NCI-H1436 treated with DMSO at 0.1 percent for 48 hours (cell line): ENCODE results near the gene DAZ1.
"Not testable (repeated sequence)": the region's sequence is repeated elsewhere in the genome, so short reads cannot be mapped to it uniquely, and the experiment has no call there.

Source experiments
- DNase-seq: peaks from one replicate; lab custom pipeline; 2025; lab: John Stamatoyannopoulos, UW

DAZ1 gene, protein sequence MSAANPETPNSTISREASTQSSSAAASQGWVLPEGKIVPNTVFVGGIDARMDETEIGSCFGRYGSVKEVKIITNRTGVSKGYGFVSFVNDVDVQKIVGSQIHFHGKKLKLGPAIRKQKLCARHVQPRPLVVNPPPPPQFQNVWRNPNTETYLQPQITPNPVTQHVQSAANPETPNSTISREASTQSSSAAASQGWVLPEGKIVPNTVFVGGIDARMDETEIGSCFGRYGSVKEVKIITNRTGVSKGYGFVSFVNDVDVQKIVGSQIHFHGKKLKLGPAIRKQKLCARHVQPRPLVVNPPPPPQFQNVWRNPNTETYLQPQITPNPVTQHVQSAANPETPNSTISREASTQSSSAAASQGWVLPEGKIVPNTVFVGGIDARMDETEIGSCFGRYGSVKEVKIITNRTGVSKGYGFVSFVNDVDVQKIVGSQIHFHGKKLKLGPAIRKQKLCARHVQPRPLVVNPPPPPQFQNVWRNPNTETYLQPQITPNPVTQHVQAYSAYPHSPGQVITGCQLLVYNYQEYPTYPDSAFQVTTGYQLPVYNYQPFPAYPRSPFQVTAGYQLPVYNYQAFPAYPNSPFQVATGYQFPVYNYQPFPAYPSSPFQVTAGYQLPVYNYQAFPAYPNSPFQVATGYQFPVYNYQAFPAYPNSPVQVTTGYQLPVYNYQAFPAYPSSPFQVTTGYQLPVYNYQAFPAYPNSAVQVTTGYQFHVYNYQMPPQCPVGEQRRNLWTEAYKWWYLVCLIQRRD

GRCh38 chrY:23198908-23199307, at the start of gene DAZ1:
Gene DAZ1, minus strand, starts transcription at chrY:23199008. Its CDS starts 208 bp downstream, at chrY:23198800.
- not testable (repeated sequence) for DNase-seq

- DNase-seq = not testable (repeated sequence)
Measured at GRCh38 chrY:23219233-23219632, 20.4 kb upstream of the DAZ1 start, which contains the start of gene DAZ2. Gene DAZ2, plus strand, starts transcription at chrY:23219533. Its CDS starts 208 bp downstream, at chrY:23219741.

DNA sequence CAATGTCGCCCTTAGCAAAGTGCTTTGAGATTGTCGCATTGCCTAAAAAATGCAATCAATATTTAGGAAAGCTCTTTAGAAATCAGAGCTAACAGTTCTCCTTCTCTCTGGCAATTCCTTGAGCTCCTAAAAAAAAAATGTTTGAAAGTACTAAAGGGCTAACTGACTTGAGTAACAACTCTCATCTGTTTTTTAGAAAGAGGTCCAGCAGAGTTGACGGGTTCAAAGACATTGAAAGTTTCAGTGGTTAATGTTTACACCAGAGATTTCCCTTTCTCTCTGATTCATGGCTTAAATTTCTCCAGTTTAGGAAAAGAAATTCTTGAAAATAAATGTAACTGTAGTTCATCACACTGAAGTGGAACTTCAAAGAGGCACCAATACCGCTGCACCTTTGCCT, 11.9 kb upstream of the DAZ1 start:
- not testable (repeated sequence) for DNase-seq

- not testable (repeated sequence) for DNase-seq
Measured at GRCh38 chrY:23209802-23210495, 11.1 kb upstream of the DAZ1 start.

DNA sequence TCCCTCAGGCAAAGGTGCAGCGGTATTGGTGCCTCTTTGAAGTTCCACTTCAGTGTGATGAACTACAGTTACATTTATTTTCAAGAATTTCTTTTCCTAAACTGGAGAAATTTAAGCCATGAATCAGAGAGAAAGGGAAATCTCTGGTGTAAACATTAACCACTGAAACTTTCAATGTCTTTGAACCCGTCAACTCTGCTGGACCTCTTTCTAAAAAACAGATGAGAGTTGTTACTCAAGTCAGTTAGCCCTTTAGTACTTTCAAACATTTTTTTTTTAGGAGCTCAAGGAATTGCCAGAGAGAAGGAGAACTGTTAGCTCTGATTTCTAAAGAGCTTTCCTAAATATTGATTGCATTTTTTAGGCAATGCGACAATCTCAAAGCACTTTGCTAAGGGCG, 8.6 kb upstream of the DAZ1 start:
- not testable (repeated sequence) for DNase-seq
